ENCODE data around the gene CARHSP1.
A peak's percentile ranks its signal among the peaks of the same experiment; 100 is the strongest.
"Not testable (repeated sequence)": the region's sequence is repeated elsewhere in the genome, so short reads cannot be mapped to it uniquely, and the experiment has no call there.

CARHSP1 gene

DNA sequence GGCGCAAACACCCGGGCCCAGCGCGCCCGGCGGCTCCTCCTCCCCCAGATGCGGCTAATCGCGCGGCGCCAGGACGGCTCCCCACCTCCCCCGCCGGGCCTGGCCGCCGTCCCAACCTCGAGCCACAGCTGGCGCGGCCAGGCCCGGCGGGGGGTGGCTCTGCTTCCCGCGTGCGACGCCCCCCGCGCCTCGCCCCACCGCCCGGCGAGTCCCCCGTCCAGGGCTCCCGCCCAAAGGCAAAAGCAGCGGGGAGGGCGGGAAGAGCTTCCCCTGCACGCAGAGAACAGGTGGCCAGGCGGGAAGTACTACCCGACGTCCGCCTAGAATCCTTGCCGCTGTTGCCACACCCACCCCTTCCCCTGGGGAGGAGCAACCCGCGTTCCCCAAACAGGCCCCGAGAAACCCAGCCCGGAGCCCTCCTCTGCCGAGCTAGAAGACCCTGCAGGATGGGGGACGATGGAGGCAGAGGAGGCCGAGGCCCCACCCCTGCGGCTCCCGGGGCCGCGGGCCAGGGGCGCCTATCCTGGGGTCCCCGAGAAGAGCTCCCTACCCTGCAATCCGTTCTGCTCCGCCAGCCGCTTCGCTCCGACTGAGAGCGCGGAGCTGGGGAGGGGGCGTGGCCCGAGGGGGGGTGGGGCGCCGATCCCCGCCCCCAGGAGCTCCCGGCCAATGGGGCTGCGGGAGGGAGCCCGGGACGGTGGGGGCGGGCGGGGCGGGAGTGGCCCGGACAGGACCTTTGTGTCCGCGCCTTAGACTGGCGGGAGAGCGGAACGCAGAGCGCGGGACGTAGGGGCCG lies at the start of gene CARHSP1:
Gene CARHSP1 (minus strand): TSS at position 591 of the 796 bp plus-strand sequence. CDS start 9,678 bp downstream, outside the sequence.
- DNase-seq (ENCODE audit: low spot score), result peak; percentile 93

DNA sequence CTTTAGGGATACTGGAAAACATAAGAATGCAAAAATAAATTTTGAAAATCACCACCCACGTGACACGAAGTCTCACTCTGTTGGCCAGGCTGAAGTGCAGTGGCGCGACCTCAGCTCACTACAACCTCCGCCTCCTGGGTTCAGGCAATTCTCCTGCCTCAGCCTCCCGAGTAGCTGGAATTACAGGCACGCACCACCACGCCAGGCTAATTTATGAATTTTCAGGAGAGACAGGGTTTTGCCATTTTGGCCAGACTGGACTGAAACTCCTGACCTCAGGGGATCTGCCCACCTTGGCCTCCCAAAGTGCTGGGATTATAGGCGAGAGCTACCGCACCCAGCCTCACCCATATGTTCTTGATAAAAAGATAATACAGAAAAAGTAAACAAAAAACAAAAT lies 48.5 kb upstream of the CARHSP1 start:
- not testable (repeated sequence) for DNase-seq (ENCODE audit: low spot score)

DNA sequence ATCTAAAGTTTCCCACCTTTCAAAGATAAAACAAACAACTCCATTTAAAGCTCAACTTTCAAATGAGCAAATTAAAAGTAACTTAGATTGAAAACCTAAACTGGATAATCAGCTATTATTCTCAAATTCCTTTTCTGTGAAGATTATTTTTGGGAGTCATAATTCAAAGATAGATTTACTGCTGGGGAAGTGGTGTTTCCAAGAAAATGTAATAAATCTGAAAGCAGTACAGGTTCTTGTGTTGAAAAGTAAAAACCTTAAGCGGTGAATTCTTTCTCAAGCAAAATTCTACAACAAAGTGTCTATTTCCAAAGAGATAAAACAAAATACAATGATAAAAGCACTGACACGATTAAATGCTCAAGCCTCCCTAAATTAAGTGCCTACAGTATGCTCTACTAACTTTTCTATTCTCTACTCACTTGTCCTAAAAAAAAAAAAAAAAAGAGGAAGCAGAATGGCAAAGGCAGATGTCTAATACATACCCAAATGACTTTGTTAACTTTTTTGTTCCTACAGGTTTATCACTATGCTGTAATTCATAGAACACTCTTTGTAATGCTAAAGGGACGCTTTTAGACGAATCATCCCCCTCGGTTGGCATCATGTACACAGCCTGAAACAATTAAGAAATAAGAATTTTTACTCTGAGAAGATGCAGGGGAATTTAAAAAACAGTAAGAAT lies 47.9 kb upstream of the CARHSP1 start:
- DNase-seq (ENCODE audit: low spot score), result no peak

DNA sequence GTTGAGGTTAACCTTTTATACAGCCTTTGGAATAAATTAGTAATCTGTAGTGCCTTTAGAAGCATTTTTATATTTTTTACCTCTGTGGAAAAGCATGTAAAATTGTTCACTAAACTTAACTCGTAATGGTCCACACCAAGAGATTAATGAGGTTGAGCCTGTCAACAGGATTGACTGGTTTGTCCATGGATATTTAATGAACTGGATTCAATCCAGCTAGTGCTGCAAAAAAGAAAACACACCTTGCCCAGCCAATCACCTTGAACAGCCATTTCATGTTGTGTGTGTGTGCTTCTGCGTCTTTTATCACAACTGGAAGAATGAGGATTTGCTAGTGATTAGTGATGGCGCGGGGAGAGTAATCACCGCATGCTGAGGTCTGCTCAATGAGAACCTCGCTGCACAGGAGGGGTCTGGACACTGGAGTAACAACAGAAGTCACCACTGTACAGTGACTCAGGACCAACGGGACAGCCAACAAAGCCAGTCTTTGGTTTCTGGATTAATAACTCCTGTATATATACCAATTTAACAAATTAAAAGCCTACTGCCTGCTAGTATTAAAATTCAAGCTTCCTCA lies 47.0 kb upstream of the CARHSP1 start:
- no peak for DNase-seq (ENCODE audit: low spot score)

DNA sequence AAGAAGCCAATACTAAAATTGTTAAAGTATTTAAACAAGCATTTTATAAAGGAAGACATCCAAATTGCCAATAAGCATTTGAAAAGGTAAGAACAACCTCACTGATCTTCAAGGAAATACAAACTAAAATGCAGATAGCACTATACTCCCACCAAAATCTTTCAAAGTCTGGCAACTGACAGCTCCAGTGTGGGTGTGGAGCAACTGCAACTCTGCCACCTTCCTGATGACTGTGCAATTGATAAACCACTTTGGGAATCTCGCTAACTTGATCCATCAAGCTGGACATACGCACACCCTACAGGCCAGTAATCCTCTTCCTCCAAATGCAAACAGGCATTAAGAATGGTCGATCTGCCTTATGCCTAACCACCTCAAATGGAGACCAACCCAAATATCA lies 45.3 kb upstream of the CARHSP1 start:
- no peak for DNase-seq (ENCODE audit: low spot score)

DNA sequence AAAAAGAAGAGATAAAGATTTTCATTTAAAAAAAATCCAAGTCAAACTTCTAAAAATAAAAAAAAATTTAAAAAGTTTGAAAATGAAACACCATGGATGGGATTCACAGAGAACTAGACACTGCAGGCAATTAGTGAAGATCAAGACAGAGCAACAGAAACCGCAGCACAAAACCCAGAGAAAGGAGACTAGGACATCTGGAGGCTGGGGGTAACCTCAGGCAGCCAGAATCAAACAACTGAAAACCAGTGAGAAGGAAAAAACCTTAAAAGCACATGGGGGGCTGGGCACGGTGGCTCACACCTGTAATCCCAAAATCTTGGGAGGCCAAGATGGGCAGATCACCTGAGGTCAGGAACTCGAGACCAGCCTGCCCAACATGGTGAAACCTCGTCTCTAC lies 44.0 kb upstream of the CARHSP1 start:
- DNase-seq (ENCODE audit: low spot score), result no peak

DNA sequence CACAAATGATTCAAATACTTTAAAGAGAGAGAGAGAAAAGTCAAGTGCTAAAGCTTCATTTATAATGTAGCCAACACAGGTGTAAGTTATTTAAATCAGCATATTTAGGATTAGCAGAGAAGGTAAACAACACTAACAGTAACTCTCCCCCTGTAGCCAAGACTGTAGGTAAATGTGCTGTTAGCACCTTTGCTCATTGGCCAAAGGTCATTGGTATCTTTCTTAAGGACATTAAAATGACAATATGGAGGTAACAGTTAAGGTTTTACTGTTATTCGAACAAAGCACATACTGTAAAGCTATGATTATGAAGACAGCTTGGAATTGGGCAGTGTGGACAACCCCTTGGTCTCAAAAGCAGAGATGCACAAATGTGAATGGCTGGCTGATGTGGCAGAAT lies 42.0 kb upstream of the CARHSP1 start:
- DNase-seq (ENCODE audit: low spot score), result no peak

DNA sequence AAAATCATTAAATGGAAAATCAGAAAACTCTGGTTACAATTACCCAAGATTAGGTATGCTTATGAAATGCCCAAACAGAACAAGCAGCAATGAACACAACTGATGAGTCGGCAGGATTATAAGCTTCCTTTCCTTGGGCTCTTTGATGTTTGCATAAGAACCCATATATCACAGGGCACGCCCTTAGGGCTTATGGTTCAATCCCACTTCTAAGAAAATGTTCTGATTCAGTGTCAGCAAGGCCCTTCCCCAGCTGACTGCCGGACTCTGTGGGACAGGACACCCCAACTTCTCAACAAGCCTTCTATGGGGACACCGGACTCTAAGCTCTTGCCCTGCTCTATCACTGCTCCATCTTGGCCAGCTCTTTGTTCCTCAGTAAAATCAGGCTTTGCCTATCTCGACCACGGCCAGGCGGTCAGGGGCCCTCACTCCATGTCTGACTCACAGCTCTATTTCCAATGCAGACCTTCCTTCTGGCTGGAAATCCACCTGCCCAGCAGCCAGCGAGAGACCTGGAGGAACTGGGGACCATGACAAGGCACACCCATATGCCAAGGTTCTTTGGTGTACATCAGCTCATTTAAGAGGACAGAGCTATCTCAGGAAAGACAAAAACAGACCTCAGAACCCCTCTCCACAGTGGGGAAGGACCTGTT lies 40.1 kb upstream of the CARHSP1 start:
- no peak for DNase-seq (ENCODE audit: low spot score)

DNA sequence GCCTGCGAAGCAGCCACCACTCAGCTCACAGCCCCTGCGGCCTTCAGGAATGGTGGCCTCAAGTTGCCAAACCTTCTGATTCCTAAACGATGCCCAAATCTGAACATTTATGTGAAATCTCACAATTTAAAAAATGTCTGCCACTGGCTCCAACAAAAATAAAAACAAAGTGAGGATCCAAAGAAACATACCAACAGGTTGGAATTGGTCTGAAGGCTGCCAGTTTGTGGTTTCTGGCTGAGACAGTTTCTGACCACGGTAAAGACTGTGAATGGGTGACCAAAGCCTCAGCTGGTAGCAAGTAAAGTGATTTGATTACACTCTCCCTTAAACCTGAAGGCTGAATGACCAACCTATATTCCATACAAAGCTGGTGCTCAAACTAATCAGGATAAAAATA lies 38.3 kb upstream of the CARHSP1 start:
- DNase-seq (ENCODE audit: low spot score), result no peak

DNA sequence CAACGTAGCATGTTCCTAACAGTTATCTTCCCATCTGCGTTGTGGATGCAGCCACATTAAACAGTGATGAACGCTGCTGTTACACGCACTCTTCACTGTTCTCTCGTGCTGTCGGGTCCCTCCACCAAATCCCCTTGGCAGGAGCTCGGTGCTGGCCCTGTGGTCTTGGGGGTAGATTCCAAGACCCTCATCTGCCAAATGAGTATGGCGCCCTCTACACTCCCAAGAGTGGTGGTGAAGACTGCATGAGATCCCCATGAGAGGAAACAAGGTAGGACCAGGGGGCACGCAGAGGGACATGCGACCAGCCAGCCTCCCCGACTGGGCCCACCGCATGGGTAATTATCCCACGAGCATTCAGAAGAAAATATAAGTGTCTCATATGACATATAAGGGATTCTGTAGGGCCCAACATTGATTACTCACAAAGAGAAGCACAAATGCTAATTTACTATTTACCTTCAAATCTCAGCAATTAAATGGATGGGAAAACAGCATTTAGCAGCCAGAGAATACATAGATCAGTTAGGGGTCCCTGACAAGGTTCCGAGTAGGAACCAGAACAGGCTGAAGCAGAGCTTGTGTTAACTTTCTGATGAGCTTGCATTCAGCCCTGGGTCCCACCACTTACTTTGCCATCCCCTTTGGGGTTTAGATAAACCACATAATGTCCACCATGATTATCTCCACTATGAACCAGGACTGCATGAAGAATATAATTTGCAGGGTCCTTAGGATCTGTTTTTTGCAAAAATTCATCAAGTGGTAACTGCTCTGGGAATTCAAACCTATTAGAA lies 37.2 kb upstream of the CARHSP1 start:
- DNase-seq (ENCODE audit: low spot score), result no peak

DNA sequence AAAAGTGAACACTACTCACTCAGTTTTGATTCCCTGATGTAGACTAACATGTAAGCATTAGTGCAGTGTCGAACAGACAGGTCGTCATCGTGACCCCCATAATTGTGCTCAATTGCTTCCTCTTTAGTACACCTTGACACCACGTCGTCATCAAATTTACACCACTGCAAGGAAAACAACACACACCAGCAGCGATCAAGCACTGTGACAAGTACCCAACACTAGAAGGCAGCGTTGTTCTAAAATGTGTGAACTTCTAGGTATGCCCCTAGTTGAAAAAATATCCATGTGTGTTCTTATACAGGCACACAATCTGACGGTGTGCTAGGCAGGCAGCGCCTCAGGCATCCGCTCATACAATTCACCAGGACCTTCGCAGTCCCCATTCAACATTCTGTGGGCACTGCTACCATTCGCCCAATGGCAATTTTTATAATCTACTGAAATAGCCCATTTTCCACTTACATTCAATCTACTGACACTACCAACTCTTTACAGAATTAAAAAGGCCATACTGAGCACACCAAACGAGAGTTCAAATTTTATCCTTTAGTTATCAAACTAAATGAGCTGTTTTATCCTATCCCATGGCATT lies 36.5 kb upstream of the CARHSP1 start:
- peak; percentile 39 for DNase-seq (ENCODE audit: low spot score)

DNA sequence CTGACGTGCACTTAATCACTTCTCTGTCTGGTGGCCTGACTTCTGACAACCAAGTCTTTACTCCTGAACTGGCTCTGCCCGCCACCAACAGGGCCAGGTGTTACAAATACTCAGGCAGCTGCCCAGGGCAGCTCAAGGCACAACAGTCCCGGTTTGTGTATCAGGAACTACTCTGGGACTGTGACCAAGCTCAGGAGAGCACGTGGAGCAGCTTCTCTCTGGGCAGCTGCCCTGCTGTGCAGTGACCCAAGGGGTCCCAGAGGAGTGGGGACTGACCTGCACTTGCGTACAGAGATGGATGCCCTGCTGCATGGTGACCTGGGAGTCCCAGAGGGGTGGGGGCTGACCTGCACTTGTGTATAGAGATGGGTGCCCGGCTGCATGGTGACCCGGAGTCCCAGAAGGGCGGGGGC lies 35.2 kb upstream of the CARHSP1 start:
- DNase-seq (ENCODE audit: low spot score), result no peak

DNA sequence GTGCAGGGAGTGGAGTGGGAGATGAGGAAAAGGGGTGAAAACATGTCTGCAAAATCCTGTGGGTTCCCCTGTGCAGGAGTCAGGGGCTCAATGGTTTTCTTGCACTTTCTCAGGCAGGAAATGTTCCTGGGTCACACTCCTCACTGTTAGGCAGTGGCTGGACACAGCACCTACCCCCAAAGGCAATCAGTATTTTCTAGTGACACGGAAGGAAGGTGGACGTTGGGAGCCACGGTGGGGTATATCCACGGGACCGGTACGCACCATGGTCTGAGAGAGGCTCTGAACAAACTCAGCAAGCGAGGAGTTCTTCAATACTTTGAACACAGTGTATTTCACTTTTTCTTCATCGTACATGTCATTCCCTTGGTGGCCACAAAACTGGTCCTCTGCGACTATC lies 34.2 kb upstream of the CARHSP1 start:
- no peak for DNase-seq (ENCODE audit: low spot score)

DNA sequence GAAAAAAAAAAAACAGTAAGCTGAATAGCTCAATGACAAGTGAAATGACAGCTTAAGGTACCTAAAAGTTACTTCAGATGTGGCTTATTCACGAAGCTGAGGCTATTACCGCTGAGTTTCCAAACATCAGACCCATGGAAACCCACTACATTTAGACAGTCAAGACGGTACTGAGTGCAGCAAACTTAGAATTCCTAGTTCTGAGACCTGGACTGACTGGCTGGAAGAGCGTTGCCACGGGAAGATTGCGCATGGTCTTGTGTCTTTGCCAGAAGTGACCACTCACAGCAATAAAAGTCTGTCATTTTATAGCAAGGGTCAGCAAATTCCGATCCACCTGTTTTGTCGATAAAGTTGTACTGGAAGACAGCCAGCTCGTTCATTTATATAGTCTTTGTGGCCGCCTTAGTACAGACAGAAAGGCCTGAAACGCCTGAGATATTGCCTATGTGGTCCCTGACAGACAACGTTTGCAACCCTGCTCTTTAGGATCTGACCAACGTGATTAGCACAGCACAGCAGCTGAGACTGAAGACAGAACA lies 32.6 kb upstream of the CARHSP1 start:
- DNase-seq (ENCODE audit: low spot score), result no peak

DNA sequence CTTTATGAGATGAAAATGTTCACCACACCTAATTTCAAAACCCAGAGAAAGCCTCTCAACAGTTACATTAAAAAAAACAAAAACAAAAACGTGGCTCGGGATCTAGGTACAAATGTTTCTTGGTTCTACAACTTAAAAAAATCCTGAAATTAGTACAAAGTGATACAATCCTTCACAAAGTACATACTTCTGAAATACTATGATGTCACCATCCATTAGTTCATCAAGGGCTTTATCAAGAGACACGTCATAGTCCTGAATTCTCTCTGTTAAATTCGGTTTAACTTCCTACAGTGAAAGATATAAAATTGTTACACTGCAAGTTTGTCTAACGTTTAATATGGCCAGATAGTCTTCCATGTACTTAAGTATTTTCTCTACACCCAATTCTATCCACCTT lies 31.5 kb upstream of the CARHSP1 start:
- no peak for DNase-seq (ENCODE audit: low spot score)

DNA sequence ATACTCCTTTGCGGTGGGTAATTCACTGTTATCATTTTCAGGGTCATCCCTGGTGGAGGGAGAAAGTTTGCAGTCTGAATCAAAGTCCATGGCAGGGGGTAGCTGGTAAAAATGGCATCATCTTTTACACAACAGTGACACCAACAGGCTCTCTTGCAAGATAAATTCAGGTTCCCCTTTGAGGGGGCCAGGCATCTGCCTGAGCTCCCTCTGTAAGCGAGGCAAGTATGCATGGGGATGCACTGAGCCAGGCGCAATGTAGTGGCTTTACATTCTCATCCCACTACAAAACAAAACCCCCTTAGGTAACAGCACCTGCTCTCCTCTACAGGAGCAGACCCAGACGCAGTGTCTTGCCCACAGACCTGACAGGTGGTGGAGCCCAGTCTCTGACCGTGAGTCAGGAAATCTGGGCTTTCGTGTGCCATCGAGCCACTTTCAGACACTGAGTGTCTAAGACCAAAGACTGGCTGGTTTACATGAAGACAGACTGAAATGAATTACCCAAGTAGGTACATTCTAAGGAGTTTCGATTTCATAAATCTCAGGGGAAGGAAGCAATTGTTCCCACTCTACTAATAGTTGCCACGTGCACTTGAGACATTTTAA lies 31.0 kb upstream of the CARHSP1 start:
- no peak for DNase-seq (ENCODE audit: low spot score)

DNA sequence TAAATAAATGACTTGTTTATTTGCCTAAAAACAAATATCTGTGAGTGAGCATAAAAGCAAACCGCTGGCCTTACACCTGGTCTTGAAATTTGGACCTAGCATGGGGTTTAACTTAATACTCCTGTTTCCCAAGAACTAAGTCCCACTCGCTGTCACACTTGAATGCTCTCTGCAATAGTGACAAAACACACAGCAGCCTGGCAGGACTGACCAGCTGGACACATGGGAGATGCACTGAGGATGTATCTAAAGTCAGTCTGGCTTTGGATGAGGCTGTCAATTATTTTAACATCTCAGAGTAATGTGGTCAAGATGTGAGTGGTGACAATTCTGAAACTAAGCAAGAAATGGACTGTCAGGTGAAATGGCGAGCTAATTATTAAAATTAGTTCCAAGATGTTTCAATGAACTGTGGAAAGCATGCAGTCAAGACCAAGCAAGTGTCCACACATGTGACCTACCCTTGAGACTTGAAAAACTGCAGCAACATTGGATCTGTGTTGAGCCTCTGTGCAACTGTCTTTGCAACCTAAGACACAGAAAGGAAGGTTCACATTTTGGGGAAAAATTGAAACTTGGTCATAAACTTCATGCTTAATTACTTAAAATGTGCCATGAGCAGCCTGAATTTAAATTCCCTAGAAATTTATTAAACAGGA lies 30.0 kb upstream of the CARHSP1 start:
- no peak for DNase-seq (ENCODE audit: low spot score)

DNA sequence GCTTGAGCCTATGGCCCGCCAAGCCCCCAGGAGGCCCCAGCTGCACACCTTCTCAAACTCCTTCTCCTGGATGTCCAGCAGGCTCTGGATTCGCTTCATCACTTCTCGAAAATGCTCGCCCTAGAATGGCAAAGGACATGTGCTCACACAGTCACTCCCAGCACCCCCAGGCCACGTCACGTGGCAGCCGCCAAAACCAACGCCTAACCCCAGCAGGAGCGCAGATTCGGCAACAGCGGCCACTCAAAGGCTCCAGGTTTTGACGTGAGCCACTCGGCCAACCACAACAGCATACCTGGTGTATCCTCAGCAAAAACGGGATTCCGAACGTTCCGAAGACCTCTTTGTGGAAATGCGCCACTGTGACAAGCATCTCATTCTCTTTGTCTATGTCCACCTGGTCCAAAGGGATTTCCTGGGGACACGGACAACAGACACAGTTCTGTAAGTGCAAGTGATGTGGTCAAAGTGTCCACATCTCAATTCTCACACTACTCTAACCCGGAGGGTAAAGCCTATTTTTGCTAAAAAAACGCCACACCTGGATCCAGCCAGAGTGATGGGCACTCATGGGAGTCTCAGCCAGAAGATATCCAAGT lies 26.0 kb upstream of the CARHSP1 start:
- no peak for DNase-seq (ENCODE audit: low spot score)

DNA sequence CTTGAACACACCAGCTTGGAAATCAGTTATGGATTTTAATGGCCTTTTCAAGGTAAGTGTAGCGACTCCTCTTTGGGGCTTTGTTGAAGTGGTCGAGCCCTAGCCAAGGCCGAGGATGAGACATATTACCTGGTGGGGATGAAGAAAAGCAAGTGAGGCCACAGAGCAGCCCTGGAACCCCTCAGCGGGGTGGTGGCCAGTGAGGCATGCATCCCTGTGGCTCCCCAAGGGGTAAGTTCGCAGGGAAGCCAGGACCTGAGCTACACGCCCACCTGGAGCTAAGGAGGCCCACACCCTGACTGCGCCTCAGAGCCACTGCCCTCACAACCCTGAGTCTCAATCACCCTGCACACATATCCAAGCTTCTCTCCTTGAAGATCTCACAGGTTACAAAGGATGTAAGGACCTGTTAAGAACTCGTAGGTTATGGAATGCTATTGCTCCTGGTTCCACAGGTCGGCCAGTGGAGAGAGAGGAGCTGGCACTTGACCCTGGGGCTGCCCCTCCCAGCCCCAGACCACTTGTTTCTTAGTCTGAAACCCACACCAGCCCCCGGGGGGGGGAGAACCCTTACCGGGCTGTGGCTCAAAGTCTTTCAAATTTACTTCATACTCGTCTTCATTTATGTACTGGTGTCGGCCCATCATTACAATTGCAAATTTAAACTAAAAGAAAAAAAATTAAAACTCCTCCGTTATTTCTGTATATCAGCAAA lies 25.3 kb upstream of the CARHSP1 start:
- no peak for DNase-seq (ENCODE audit: low spot score)

All from kidney tubule cell (primary cell).